Spinal cord (tissue), 10 donors: ENCODE measurements around the gene FNDC3B. TPM values are rescaled to one million over a fixed set of nuclear protein-coding genes. Genes with fewer than 3 reads are reported as not detected.
A peak's percentile ranks its signal among the peaks of the same experiment; 100 is the strongest.

Source experiments
- DNase-seq, 6 donors: peaks; one replicate each; pipeline versions ENCODE4 v3.0.0 to v3.0.0-alpha.2; 2013 to 2015; ENCODE audit warnings: low spot score in 6 of 6, low read depth in 4 of 6
- H3K27ac ChIP-seq: one replicate; pipeline ENCODE4 v1.5.1; 2013; ENCODE audit warnings: low read depth, low read length, control low read depth
- H3K27me3 ChIP-seq: one replicate; pipeline ENCODE4 v1.6.1; 2013; ENCODE audit warnings: low read length; ENCODE audit not compliant: control insufficient read depth, insufficient read depth
- H3K36me3 ChIP-seq: one replicate; pipeline ENCODE4 v1.6.1; 2013; ENCODE audit warnings: low read length; ENCODE audit not compliant: control insufficient read depth, insufficient read depth
- H3K4me1 ChIP-seq: one replicate; pipeline ENCODE4 v1.6.1; 2013; ENCODE audit warnings: low read length; ENCODE audit not compliant: control insufficient read depth, insufficient read depth
- H3K4me3 ChIP-seq: one replicate; pipeline ENCODE4 v1.5.1; 2013; ENCODE audit warnings: low read depth, low read length, control low read depth
- H3K9me3 ChIP-seq: one replicate; pipeline ENCODE4 v1.6.1; 2013; ENCODE audit warnings: low read length; ENCODE audit not compliant: control insufficient read depth, insufficient read depth
- WGBS: methylation state at CpG from one replicate; pipeline ENCODE4 v1.1.5; 2013; ENCODE audit warnings: missing lambda C conversion rate; ENCODE audit not compliant: insufficient coverage; 5-methylcytosine and 5-hydroxymethylcytosine counted together
- polyA plus RNA-seq, 2 donors: library from polyadenylated mRNA; unstranded; fragments of 120-200 nt; gene quantifications; one replicate each; pipeline ENCODE4 v1.2.1, GENCODE V29; 2013; ENCODE audit not compliant: insufficient read length in 2 of 2
- total RNA-seq, 2 donors: library from RNA; depleted of rRNA in 1 of 2; stranded (reverse); fragments of 120-200 nt in 1 of 2; fragments of >200 nt in 1 of 2; gene quantifications; one replicate each; pipeline versions ENCODE4 v1.2.3 to v1.2.4, GENCODE V29; 2013 to 2014
- donor health status: healthy.

Gene FNDC3B
- total and polyA plus RNA-seq, 4 donors = 14.9 to 66.8 (median 40.0) TPM

DNA sequence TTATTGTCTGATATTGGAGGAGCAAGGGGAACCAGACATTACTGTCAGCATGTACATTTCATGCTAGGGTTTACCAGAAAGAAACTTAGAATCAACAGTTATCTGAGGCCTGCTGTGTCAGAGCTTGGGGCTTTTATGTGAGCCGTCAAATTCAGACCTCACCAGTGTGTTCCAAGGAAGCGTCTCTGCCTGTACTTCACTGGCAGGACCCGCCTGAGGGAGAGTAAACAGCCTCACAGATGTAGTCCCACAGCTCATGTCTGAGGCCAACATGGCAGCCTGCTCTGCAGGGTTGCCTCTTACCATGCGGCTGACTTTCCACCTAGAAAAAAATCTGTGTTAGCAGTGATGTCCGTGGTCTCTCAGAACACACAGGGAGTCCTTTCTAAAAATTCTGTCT, 334.5 kb downstream of the FNDC3B start:
- Histone ChIP-seq H3K27ac (no peak overlapping the region), H3K36me3 (peaks cover 8% of the 10 kb centered on the region), H3K4me3 (no peak overlapping the region), H3K9me3 (no peaks in the 10 kb centered on the region), H3K27me3 (no peaks in the 10 kb centered on the region), H3K4me1 (no peaks in the 10 kb centered on the region)
- no peak for DNase-seq
- 71% methylated on average over 3 of the region's 5 CpGs for WGBS

DNA sequence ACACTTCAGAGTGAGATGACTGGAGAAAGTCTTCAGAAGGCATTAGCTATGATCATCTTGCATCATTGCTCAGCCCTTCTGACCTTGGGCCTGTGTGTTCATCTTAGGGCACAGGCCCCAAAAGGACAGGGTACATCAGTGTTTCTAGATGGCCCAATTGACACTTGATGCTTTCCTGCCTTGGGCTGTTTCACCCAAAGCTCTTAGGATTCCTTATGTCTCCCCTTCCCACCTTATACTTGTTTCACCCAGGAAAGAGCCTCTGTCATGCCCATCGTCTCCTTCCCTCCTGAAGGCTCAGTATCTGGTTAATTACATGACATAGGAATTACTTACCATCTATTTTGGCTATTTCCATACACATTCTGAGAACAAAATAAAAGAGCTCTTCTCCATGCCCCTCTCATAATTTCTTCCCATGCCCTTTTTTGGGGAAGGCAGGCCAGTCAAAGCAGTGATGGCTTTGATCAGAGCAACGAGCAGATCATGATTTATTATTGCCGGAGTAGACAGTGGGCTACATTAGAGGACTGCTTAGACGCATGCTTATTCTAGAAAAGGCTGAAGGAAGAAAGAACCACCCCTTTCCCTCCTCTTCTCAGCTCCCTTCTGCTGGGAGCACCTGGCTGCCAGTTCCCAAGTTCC, 335.9 kb downstream of the FNDC3B start:
- H3K9me3 ChIP-seq = peaks cover 5% of the 10 kb centered on the region
- H3K27ac ChIP-seq = no peak overlapping the region
- no peaks in the 10 kb centered on the region for H3K27me3 ChIP-seq
- 86% methylated on average over 1 of the region's 4 CpGs for WGBS
- no peaks in the 10 kb centered on the region for H3K4me1 ChIP-seq
- no peak for DNase-seq
- no peak overlapping the region for H3K4me3 ChIP-seq
- H3K36me3 ChIP-seq = peaks cover 14% of the 10 kb centered on the region

DNA sequence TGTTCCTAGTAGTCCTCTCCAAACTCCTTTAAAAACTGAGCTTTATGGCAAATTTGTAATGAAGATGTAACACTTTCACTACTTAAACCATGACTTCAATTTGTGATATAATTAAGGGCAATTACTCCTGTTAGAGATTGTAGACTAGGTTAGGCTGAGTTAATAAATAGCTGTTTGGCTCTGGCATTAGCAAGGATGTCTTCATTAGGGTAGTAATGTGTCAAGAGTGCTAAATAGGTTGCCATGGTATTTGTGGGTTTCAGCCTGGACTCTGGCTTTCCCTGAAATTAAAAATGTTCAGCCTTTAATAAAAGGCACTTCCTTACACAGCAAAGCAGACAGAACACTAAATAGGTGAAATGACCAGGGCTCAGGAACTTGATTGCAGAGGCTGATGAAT, 337.0 kb downstream of the FNDC3B start:
- Histone ChIP-seq H3K27me3 (no peaks in the 10 kb centered on the region), H3K9me3 (peaks cover 5% of the 10 kb centered on the region), H3K4me1 (no peaks in the 10 kb centered on the region), H3K36me3 (peaks cover 14% of the 10 kb centered on the region), H3K27ac (no peak overlapping the region), H3K4me3 (no peak overlapping the region)
- peak in 3 of 6 donors; percentile 19 to 47 (median 43) for DNase-seq

DNA sequence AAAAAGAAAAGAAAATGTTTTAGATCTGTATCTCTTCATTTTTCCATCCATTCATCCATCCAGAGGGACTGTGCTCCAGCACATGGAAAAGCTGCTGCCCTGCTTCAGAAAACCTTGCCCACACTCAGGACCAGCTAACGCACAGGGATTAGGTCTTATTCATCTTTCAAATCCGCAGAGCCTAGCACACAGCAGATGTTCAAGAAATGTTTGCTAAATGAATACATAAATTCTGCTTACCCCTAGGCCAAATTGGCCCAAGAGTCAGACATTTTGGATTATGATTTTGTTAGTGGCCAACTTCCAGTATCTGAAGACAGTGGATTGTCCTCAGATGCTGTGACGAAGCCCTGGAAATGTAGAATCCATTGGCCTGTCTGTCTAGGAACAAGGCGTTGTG, 337.5 kb downstream of the FNDC3B start:
- H3K9me3 ChIP-seq = peaks cover 5% of the 10 kb centered on the region
- DNase-seq = peak in 1 of 6 donors; percentile 40
- 100% methylated on average over 1 of the region's 4 CpGs for WGBS
- peaks cover 14% of the 10 kb centered on the region for H3K36me3 ChIP-seq
- no peak overlapping the region for H3K27ac ChIP-seq
- no peaks in the 10 kb centered on the region for H3K4me1 ChIP-seq
- no peak overlapping the region for H3K4me3 ChIP-seq
- H3K27me3 ChIP-seq = no peaks in the 10 kb centered on the region

DNA sequence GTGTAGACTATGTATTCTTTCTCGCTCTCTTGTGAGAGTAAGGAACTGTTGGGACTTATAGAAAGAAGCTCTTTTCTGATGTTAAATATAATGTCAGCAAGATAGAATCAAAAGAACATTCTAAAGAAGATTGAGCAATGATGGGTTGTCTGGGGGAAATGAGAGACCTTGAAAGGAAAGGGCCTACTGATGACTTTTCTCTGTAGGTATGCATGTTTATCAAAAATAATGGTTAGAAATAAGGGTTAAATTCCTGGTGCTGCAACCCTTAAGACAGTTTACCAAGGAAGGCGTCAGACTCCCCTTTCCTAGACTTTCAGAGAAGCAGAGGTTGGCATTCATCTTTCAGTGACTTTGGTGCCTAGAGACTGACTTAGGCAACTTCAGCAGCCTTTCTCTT, 339.1 kb downstream of the FNDC3B start:
- no peaks in the 10 kb centered on the region for H3K27me3 ChIP-seq
- 100% methylated on average over 1 of the region's 2 CpGs for WGBS
- peaks cover 14% of the 10 kb centered on the region for H3K36me3 ChIP-seq
- no peaks in the 10 kb centered on the region for H3K4me1 ChIP-seq
- H3K9me3 ChIP-seq = peaks cover 5% of the 10 kb centered on the region
- no peak overlapping the region for H3K4me3 ChIP-seq
- H3K27ac ChIP-seq = no peak overlapping the region
- DNase-seq = no peak

DNA sequence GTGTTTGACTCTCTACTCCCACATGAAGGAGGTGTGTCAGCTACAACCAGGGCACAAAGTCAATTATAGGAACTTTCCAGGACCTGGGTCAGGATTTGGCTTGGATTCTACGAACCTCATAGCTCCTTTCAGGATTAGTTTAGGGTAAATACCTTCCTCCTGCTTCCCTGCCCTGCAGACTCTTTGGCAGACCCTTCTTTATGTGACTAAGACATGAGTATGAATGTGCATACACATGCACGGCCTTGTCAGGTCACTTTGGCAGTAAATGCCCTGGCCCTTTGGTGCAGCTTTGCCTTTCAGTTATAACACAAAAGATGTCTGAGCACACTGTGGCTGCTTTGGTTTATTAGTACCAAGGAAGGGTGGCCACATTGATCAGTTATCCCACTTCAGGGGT, 340.0 kb downstream of the FNDC3B start:
- DNase-seq = no peak
- Histone ChIP-seq H3K4me1 (no peaks in the 10 kb centered on the region), H3K36me3 (peaks cover 14% of the 10 kb centered on the region), H3K4me3 (no peak overlapping the region), H3K27ac (no peak overlapping the region), H3K27me3 (no peaks in the 10 kb centered on the region), H3K9me3 (peaks cover 5% of the 10 kb centered on the region)
- WGBS = 100% methylated on average over 2 of the region's 2 CpGs

DNA sequence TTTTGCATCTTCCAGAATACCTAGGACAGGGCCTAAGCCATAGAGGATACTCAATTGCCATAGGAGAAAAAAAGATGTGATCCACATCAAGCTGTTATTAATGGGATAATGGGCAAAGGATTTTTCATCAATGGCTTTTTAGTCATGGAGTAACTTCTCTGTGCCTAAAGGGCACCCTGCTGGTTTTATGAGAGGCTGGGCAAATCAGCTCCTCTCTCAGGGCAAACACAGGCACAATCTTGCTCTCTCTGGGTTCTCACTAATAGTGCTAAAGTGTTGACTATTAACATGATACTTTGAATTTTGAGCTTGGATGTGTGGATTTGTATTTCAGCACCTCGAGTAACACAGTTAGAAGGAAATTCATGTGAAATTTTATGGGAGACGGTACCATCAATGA, 341.3 kb downstream of the FNDC3B start:
- Histone ChIP-seq H3K4me1 (no peaks in the 10 kb centered on the region), H3K27ac (no peak overlapping the region), H3K9me3 (peaks cover 5% of the 10 kb centered on the region), H3K27me3 (no peaks in the 10 kb centered on the region), H3K4me3 (no peak overlapping the region), H3K36me3 (peaks cover 14% of the 10 kb centered on the region)
- DNase-seq = no peak
- 100% methylated on average over 2 of the region's 2 CpGs for WGBS

DNA sequence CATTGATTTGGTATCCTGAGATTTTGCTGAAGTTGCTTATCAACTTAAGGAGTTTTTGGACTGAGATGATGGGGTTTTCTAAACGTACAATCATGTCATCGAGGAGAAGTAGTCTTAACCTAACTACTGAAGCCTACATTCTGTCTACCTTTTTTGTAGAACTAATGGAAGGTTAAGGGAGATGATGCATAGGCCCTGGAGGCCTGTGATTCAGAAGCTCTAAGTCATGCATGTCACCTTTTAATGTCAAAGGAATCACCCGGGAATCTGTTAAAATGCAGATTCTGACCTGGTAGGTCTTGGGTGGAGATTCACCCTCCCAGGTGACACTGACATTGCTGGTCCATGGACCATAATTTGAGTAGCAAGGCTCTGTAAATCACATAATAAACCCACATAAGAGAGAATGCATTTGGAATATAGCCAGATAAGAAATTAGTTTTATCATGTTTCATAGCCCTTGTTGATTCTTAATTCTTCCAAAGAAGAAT, 344.0 kb downstream of the FNDC3B start:
- Histone ChIP-seq H3K4me1 (no peaks in the 10 kb centered on the region), H3K27me3 (no peaks in the 10 kb centered on the region), H3K36me3 (peaks cover 12% of the 10 kb centered on the region), H3K27ac (no peak overlapping the region), H3K4me3 (no peak overlapping the region), H3K9me3 (peaks cover 5% of the 10 kb centered on the region)
- DNase-seq = no peak
- whole genome bisulfite sequencing = 100% methylated on average over 1 of the region's 3 CpGs

DNA sequence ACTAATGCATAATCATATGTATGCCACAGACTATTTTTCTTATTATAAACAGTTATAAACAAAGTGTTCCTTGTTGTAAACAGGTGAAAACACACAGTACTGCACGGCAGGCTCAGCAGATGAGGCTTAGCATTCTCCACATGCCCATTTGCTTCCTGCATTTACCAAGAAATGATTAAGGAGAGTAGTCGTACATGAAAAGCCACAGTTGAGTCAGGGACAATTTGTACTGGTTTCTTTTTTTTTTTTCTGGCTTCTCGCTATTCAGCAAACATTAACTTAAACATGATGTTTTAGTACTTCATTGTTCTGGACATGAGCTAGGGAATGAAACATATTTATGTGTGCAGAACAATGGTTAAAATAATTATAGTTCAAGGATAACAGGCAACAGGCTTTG, 345.5 kb downstream of the FNDC3B start:
- H3K9me3 ChIP-seq = no peaks in the 10 kb centered on the region
- H3K27me3 ChIP-seq = no peaks in the 10 kb centered on the region
- no peak overlapping the region for H3K27ac ChIP-seq
- DNase-seq = peak in 1 of 6 donors; percentile 49
- no peaks in the 10 kb centered on the region for H3K4me1 ChIP-seq
- no CpG with 5 or more reads among the region's 3 CpGs for WGBS
- H3K4me3 ChIP-seq = no peak overlapping the region
- H3K36me3 ChIP-seq = no peaks in the 10 kb centered on the region

DNA sequence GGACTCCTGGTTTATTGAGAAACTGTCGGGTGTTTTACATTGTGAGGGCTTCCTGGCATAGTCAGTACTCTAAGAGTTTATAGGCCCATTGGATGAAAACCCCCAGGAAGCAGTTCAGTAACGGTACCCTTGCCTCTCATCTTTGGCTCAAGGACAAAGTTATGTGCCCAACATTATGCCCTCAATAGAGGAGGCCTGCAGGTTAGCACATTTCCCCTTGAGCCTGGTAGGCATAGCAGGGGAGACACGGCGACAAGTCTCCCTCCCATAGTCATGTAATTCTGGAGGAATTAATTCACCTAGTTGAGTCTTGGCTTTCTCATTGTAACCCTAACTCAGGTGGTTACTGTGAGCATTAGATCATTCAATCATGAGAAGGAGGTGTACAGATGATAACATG, 348.4 kb downstream of the FNDC3B start:
- no peak overlapping the region for H3K4me3 ChIP-seq
- no peaks in the 10 kb centered on the region for H3K4me1 ChIP-seq
- no peaks in the 10 kb centered on the region for H3K36me3 ChIP-seq
- no peak overlapping the region for H3K27ac ChIP-seq
- DNase-seq = no peak
- H3K9me3 ChIP-seq = no peaks in the 10 kb centered on the region
- no peaks in the 10 kb centered on the region for H3K27me3 ChIP-seq
- WGBS = 100% methylated on average over 2 of the region's 4 CpGs
